GM12878 (cell line): ENCODE measurements around the gene GADL1. TPM values are rescaled to one million over a fixed set of nuclear protein-coding genes. Genes with fewer than 3 reads are reported as not detected.

Source experiments
- ATAC-seq: fragments of 200-7000 bp; cut with Tn5 transposase; 3 replicates; pipeline ENCODE4 v1.9.1; 2020; ENCODE audit warnings: mild to moderate bottlenecking, moderate library complexity
- BruUV-seq: library from RNA; stranded (reverse); fragments of 400-500 nt; replicated peaks from 2 replicates; lab custom pipeline; 2021; lab: Mats Ljungman, UMichigan
- CTCF ChIA-PET: fragments of 300-600 bp; sonication (Branson Sonifier 250); formaldehyde crosslinking; extraction: SDS; loops from one replicate; lab custom pipeline; 2021; ENCODE audit warnings: inconsistent platforms; lab: Yijun Ruan, JAX
- POLR2A ChIA-PET: fragments of 350-600 bp; formaldehyde crosslinking; extraction: SDS; loops from one replicate; lab custom pipeline; 2021; ENCODE audit warnings: inconsistent platforms; lab: Charles Lee
- RAD21 ChIA-PET: fragments of 300-600 bp; sonication (Branson Sonifier 250); formaldehyde crosslinking; loops from one replicate; lab custom pipeline; 2023; ENCODE audit warnings: antibody characterized with exemption; ENCODE audit not compliant: unreplicated experiment; lab: Charles Lee
- SMC1A ChIA-PET: fragments of 300-600 bp; sonication (Branson Sonifier 250); formaldehyde crosslinking; loops from one replicate; lab custom pipeline; 2023; ENCODE audit not compliant: unreplicated experiment, uncharacterized antibody; lab: Charles Lee
- DNase-seq: peaks from one replicate; pipeline ENCODE4 v3.0.0-alpha.2; 2011; ENCODE audit warnings: low read depth, low spot score
- FAIRE-seq: peaks from 3 replicates; lab custom pipeline; 2011; peaks lifted over from hg19 to GRCh38; lab: Jason Lieb, UNC
- H2AFZ ChIP-seq: 2 replicates; pipeline ENCODE4 v1.6.0; 2011; ENCODE audit warnings: low read depth, low read length, control low read depth; ENCODE audit not compliant: control insufficient read depth
- H3K27ac ChIP-seq: 2 replicates; pipeline ENCODE4 v1.5.1; 2011; ENCODE audit warnings: control low read depth; ENCODE audit not compliant: control insufficient read depth, insufficient read depth
- H3K27me3 ChIP-seq, 2 experiments: replicated peaks in 1 of 2; 2 replicates each; pipeline versions ENCODE4 v1.6.0 to v1.6.1; 2011; ENCODE audit warnings: low read length in 1 of 2; ENCODE audit not compliant: control insufficient read depth in 2 of 2, insufficient read depth in 2 of 2
- H3K36me3 ChIP-seq, 2 experiments: 2 replicates each; pipeline ENCODE4 v1.5.1; 2011; ENCODE audit warnings: low read length in 1 of 2; ENCODE audit not compliant: control insufficient read depth in 2 of 2, insufficient read depth in 2 of 2
- H3K4me1 ChIP-seq: 2 replicates; pipeline ENCODE4 v1.6.1; 2011; ENCODE audit warnings: mild to moderate bottlenecking, low read length, moderate library complexity, mixed read lengths; ENCODE audit not compliant: control insufficient read depth, insufficient read depth
- H3K4me2 ChIP-seq: 2 replicates; pipeline ENCODE4 v1.6.0; 2011; ENCODE audit warnings: control low read depth; ENCODE audit not compliant: control insufficient read depth, insufficient read depth
- H3K4me3 ChIP-seq: fragments of 200-600 bp; sonication (generic); 2 replicates; pipeline ENCODE4 v1.5.1; 2016
- H3K79me2 ChIP-seq: 2 replicates; pipeline ENCODE4 v1.6.0; 2011; ENCODE audit warnings: low read length; ENCODE audit not compliant: control insufficient read depth, insufficient read depth
- H3K9ac ChIP-seq: 2 replicates; pipeline ENCODE4 v1.8.0; 2011; ENCODE audit warnings: low read length, control low read depth, mixed read lengths; ENCODE audit not compliant: control insufficient read depth, insufficient read depth
- H3K9me3 ChIP-seq: replicated peaks from 3 replicates; pipeline ENCODE4 v1.5.1; 2011; ENCODE audit warnings: mild to moderate bottlenecking, low read length; ENCODE audit not compliant: control insufficient read depth, insufficient read depth
- H4K20me1 ChIP-seq: 2 replicates; pipeline ENCODE4 v1.6.0; 2011; ENCODE audit not compliant: control insufficient read depth, insufficient read depth
- RUNX3 ChIP-seq: IDR thresholded peaks from 2 replicates; pipeline ENCODE4 v1.6.1; 2012; ENCODE audit warnings: low read length, inconsistent platforms
- SIN3A ChIP-seq: IDR thresholded peaks from 2 replicates; pipeline ENCODE4 v1.6.1; 2012; ENCODE audit warnings: low read depth, low read length, improper control_type of control experiment
- STAT3 ChIP-seq: IDR thresholded peaks from 2 replicates; pipeline ENCODE4 v1.6.1; 2011; ENCODE audit warnings: low read depth, low read length, improper control_type of control experiment
- ZNF274 ChIP-seq: IDR thresholded peaks from one replicate; pipeline ENCODE4 v1.8.0; 2011; ENCODE audit not compliant: insufficient read length, insufficient read depth
- WGBS: methylation state at CpG from one replicate; pipeline ENCODE4 v1.1.6; 2016; ENCODE audit warnings: low lambda C conversion rate; ENCODE audit not compliant: insufficient replicate concordance, insufficient coverage; ENCODE audit errors: missing lambda C conversion rate; 5-methylcytosine and 5-hydroxymethylcytosine counted together
- in situ Hi-C: fragments of 300-500 bp; cut with MboI; formaldehyde crosslinking; loops from 9 replicates; pipeline ENCODE4 v1.14.3; 2018; ENCODE audit warnings: mixed read lengths
- intact Hi-C: fragments of 100-400 bp; cut with micrococcal nuclease; formaldehyde crosslinking; loops from one replicate; pipeline ENCODE4 v1.14.2; 2022; ENCODE audit not compliant: unreplicated experiment
- polyA plus RNA-seq, 11 experiments: library from polyadenylated mRNA; depleted of rRNA in 4 of 11; unstranded in 6 of 11; stranded (reverse) in 5 of 11; fragments of >200 nt; fragmentation: Nextera tagmentation in 4 of 11; fragmentation: Illumina TruSeq in 1 of 11; extraction: Ambion mirVana in 4 of 11; extraction: Trizol in 1 of 11; gene quantifications; 1 replicate in 1 of 11; 2 replicates in 10 of 11; pipeline versions ENCODE4 v1.2.1 to v1.2.3, GENCODE V29; 2011 to 2016; ENCODE audit warnings: inconsistent platforms in 2 of 11, missing spikeins in 2 of 11, low read depth in 1 of 11
- total RNA-seq, 4 experiments: library from RNA; depleted of rRNA in 3 of 4; stranded (reverse); fragments of >200 nt in 3 of 4; fragmentation: Illumina TruSeq in 1 of 4; extraction: Trizol in 1 of 4; gene quantifications; 2 replicates each; pipeline versions ENCODE4 v1.2.1 to v1.2.3, GENCODE V29; 2013 to 2021
- TF ChIP-seq, protein P1 (sequence below): IDR thresholded peaks from 2 replicates; pipeline ENCODE4 v1.6.1; 2011; ENCODE audit warnings: borderline replicate concordance, low read depth, mild to moderate bottlenecking, moderate library complexity, mixed read lengths, low read length; ENCODE audit not compliant: insufficient read depth; ENCODE audit errors: extremely low read length
- TF ChIP-seq, protein P2 (sequence below): IDR thresholded peaks from 2 replicates; pipeline ENCODE4 v1.6.1; 2011; ENCODE audit warnings: mild to moderate bottlenecking, low read depth, low read length, moderate library complexity; ENCODE audit not compliant: insufficient replicate concordance
- TF ChIP-seq, protein P3 (sequence below): IDR thresholded peaks from 2 replicates; pipeline ENCODE4 v1.6.1; 2012; ENCODE audit warnings: low read depth, low read length, improper control_type of control experiment
- TF ChIP-seq, protein P4 (sequence below): fragments of 450-650 bp; formaldehyde crosslinking; IDR thresholded peaks from 2 replicates; pipeline ENCODE4 v1.4.0; 2022; ENCODE audit warnings: mild to moderate bottlenecking, moderate library complexity

The GADL1 gene
- total and polyA plus RNA-seq, 10 of the 15 experiments (the other 5 are each of a cell fraction or from before 2014, with no cell fraction given): 0.04 TPM; not detected in 9

GRCh38 chr3:30924763-30925162 is 30.3 kb upstream of the GADL1 start:
- no peak overlapping the region for H2AFZ ChIP-seq
- no peaks in the 10 kb centered on the region for H3K36me3 ChIP-seq
- 63% methylated on average over 7 of the region's 7 CpGs for whole genome bisulfite sequencing
- H3K9ac ChIP-seq: no peak overlapping the region
- no peaks in the 10 kb centered on the region for H4K20me1 ChIP-seq
- H3K27ac ChIP-seq: no peak overlapping the region
- CTCF ChIA-PET: no interaction called here
- in situ Hi-C loops: no loop called here
- DNase-seq (no peak), ATAC-seq (no peak), FAIRE-seq (no peak)
- H3K9me3 ChIP-seq: peaks cover 2% of the 10 kb centered on the region; the same call in 1 of the 3 replicates
- SMC1A ChIA-PET: no interaction called here
- TF ChIP-seq, protein P1, sequence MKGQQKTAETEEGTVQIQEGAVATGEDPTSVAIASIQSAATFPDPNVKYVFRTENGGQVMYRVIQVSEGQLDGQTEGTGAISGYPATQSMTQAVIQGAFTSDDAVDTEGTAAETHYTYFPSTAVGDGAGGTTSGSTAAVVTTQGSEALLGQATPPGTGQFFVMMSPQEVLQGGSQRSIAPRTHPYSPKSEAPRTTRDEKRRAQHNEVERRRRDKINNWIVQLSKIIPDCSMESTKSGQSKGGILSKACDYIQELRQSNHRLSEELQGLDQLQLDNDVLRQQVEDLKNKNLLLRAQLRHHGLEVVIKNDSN: no peak
- TF ChIP-seq ZNF274 (no peak), SIN3A (no peak), STAT3 (no peak), RUNX3 (no peak)
- TF ChIP-seq, protein P2, sequence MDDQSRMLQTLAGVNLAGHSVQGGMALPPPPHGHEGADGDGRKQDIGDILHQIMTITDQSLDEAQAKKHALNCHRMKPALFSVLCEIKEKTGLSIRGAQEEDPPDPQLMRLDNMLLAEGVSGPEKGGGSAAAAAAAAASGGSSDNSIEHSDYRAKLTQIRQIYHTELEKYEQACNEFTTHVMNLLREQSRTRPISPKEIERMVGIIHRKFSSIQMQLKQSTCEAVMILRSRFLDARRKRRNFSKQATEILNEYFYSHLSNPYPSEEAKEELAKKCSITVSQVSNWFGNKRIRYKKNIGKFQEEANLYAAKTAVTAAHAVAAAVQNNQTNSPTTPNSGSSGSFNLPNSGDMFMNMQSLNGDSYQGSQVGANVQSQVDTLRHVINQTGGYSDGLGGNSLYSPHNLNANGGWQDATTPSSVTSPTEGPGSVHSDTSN: no peak
- TF ChIP-seq, protein P3, sequence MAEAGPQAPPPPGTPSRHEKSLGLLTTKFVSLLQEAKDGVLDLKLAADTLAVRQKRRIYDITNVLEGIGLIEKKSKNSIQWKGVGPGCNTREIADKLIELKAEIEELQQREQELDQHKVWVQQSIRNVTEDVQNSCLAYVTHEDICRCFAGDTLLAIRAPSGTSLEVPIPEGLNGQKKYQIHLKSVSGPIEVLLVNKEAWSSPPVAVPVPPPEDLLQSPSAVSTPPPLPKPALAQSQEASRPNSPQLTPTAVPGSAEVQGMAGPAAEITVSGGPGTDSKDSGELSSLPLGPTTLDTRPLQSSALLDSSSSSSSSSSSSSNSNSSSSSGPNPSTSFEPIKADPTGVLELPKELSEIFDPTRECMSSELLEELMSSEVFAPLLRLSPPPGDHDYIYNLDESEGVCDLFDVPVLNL: no peak
- TF ChIP-seq, protein P4, sequence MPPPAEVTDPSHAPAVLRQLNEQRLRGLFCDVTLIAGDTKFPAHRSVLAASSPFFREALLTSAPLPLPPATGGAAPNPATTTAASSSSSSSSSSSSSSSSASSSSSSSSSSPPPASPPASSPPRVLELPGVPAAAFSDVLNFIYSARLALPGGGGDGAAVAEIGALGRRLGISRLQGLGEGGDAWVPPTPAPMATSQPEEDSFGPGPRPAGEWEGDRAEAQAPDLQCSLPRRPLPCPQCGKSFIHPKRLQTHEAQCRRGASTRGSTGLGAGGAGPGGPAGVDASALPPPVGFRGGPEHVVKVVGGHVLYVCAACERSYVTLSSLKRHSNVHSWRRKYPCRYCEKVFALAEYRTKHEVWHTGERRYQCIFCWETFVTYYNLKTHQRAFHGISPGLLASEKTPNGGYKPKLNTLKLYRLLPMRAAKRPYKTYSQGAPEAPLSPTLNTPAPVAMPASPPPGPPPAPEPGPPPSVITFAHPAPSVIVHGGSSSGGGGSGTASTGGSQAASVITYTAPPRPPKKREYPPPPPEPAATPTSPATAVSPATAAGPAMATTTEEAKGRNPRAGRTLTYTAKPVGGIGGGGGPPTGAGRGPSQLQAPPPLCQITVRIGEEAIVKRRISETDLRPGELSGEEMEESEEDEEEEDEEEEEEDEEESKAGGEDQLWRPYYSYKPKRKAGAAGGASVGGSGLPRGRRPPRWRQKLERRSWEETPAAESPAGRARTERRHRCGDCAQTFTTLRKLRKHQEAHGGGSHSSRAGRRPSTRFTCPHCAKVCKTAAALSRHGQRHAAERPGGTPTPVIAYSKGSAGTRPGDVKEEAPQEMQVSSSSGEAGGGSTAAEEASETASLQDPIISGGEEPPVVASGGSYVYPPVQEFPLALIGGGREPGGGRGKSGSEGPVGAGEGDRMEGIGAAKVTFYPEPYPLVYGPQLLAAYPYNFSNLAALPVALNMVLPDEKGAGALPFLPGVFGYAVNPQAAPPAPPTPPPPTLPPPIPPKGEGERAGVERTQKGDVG (CRISPR knock-in tag): no peak
- BruUV-seq: no TSS peak
- POLR2A ChIA-PET: no interaction called here
- intact Hi-C loops: loop anchor here (5.0 kb wide), 1 partner anchor 208 kb away; no protein-coding TSS in a partner anchor
- H3K27me3 ChIP-seq: no peaks in the 10 kb centered on the region
- H3K4me3 ChIP-seq: no peak overlapping the region
- no peak overlapping the region for H3K4me2 ChIP-seq
- RAD21 ChIA-PET: no interaction called here
- H3K4me1 ChIP-seq: no peaks in the 10 kb centered on the region
- H3K79me2 ChIP-seq: no peaks in the 10 kb centered on the region
